B cell (primary cell): Measurements from ENCODE around the gene FAM3B. TPM values are rescaled to one million over a fixed set of nuclear protein-coding genes. Genes with fewer than 3 reads are reported as not detected.
"Not testable (repeated sequence)": the region's sequence is repeated elsewhere in the genome, so short reads cannot be mapped to it uniquely, and the experiment has no call there.

Experiments
- ATAC-seq: fragments of 200-7000 bp; cut with Tn5 transposase; one replicate; pipeline ENCODE4 v1.10.0; 2021; ENCODE audit warnings: low read depth, mild to moderate bottlenecking, moderate number of reproducible peaks, moderate library complexity
- CTCF ChIA-PET: fragments of 350-600 bp; sonication (Branson Sonifier 250); formaldehyde crosslinking; loops from one replicate; lab custom pipeline; 2021; ENCODE audit warnings: antibody characterized with exemption, inconsistent platforms; lab: Charles Lee
- POLR2A ChIA-PET: fragments of 350-600 bp; sonication (Branson Sonifier 250); formaldehyde crosslinking; loops from one replicate; lab custom pipeline; 2021; ENCODE audit warnings: antibody characterized with exemption; lab: Charles Lee
- DNase-seq: peaks from one replicate; pipeline ENCODE4 v3.0.0; 2013
- H2AFZ ChIP-seq: 2 replicates; pipeline ENCODE4 v1.6.1; 2012; ENCODE audit warnings: mild to moderate bottlenecking, low read depth, low read length; ENCODE audit not compliant: insufficient read depth, poor library complexity, severe bottlenecking
- H3K27ac ChIP-seq, 2 donors: 1 replicate in 1 of 2; 2 replicates in 1 of 2; pipeline ENCODE4 v1.5.1; 2012 to 2013; ENCODE audit warnings: low read length in 2 of 2, mild to moderate bottlenecking in 2 of 2, moderate library complexity in 1 of 2
- H3K27me3 ChIP-seq, 4 experiments: fragments of 200-600 bp in 1 of 4; sonication (generic) in 1 of 4; replicated peaks in 1 of 4; 1 replicate in 2 of 4; 2 replicates in 2 of 4; pipeline versions ENCODE4 v1.6.1 to v1.7.0; 2013 to 2016; ENCODE audit warnings: low read length in 3 of 4, mild to moderate bottlenecking in 2 of 4, mixed read lengths in 1 of 4, moderate library complexity in 1 of 4; ENCODE audit not compliant: insufficient read depth in 4 of 4, control insufficient read depth in 3 of 4; ENCODE audit errors: control extremely low read depth in 1 of 4
- H3K36me3 ChIP-seq, 2 experiments: replicated peaks in 1 of 2; 1 replicate in 1 of 2; 2 replicates in 1 of 2; pipeline versions ENCODE4 v1.6.1 to v1.7.1; 2013; ENCODE audit warnings: low read length in 1 of 2; ENCODE audit not compliant: insufficient read depth in 2 of 2, control insufficient read depth in 1 of 2; ENCODE audit errors: control extremely low read depth in 1 of 2, extremely low read depth in 1 of 2
- H3K4me1 ChIP-seq, 2 donors: fragments of 200-600 bp in 1 of 2; sonication (generic) in 1 of 2; 1 replicate in 1 of 2; 2 replicates in 1 of 2; pipeline versions ENCODE4 v1.5.1 to v1.6.1; 2013 to 2017; ENCODE audit warnings: low read length in 2 of 2; ENCODE audit not compliant: control insufficient read depth in 2 of 2, insufficient read depth in 2 of 2
- H3K4me2 ChIP-seq: replicated peaks from 2 replicates; pipeline ENCODE3; 2012; ENCODE audit warnings: mild to moderate bottlenecking, low read depth, low read length; ENCODE audit not compliant: poor library complexity, severe bottlenecking
- H3K4me3 ChIP-seq, 5 experiments: fragments of 200-600 bp in 1 of 5; sonication (generic) in 1 of 5; 1 replicate in 3 of 5; 2 replicates in 2 of 5; pipeline versions ENCODE4 v1.5.1 to v1.7.0; 2011 to 2016; ENCODE audit warnings: low read length in 4 of 5, mild to moderate bottlenecking in 4 of 5, low read depth in 2 of 5, control low read depth in 1 of 5, moderate library complexity in 1 of 5; ENCODE audit not compliant: insufficient read depth in 1 of 5; ENCODE audit errors: control extremely low read depth in 1 of 5, extremely low read depth in 1 of 5
- H3K79me2 ChIP-seq: fragments of 200-600 bp; sonication (generic); one replicate; pipeline ENCODE4 v1.6.0; 2016; ENCODE audit warnings: low read length; ENCODE audit not compliant: control insufficient read depth, insufficient read depth
- H3K9ac ChIP-seq: fragments of 200-600 bp; sonication (generic); 2 replicates; pipeline ENCODE4 v1.6.1; 2017; ENCODE audit warnings: mild to moderate bottlenecking, low read length, moderate library complexity
- H3K9me3 ChIP-seq, 3 donors: one replicate each; pipeline versions ENCODE4 v1.6.1 to v1.7.1; 2013; ENCODE audit warnings: low read length in 2 of 3; ENCODE audit not compliant: control insufficient read depth in 2 of 3, insufficient read depth in 1 of 3; ENCODE audit errors: control extremely low read depth in 1 of 3
- H4K20me1 ChIP-seq: 2 replicates; pipeline ENCODE4 v1.6.0; 2012; ENCODE audit warnings: mild to moderate bottlenecking, low read length; ENCODE audit not compliant: insufficient read depth, control insufficient read depth, poor library complexity, severe bottlenecking
- H3K27ac Mint-ChIP-seq: one replicate; pipeline ENCODE4 v1.8.0; 2021; ENCODE audit warnings: mixed read lengths
- H3K27me3 Mint-ChIP-seq: one replicate; pipeline ENCODE4 v1.8.0; 2021; ENCODE audit warnings: mixed read lengths
- H3K4me1 Mint-ChIP-seq: one replicate; pipeline ENCODE4 v1.8.0; 2021; ENCODE audit warnings: mixed read lengths
- H3K4me3 Mint-ChIP-seq: one replicate; pipeline ENCODE4 v1.8.0; 2021; ENCODE audit warnings: mixed read lengths
- H3K9me3 Mint-ChIP-seq: one replicate; pipeline ENCODE4 v1.8.0; 2022; ENCODE audit warnings: mixed read lengths; ENCODE audit not compliant: insufficient read depth
- EZH2 ChIP-seq: IDR thresholded peaks from 2 replicates; pipeline ENCODE4 v1.6.1; 2012; ENCODE audit warnings: borderline replicate concordance, low read depth, mild to moderate bottlenecking, moderate library complexity, low read length; ENCODE audit not compliant: insufficient read depth, poor library complexity, severe bottlenecking
- WGBS: methylation state at CpG from one replicate; pipeline ENCODE4 v1.1.5; 2013; ENCODE audit warnings: missing lambda C conversion rate; ENCODE audit not compliant: insufficient coverage; 5-methylcytosine and 5-hydroxymethylcytosine counted together
- intact Hi-C: fragments of 100-400 bp; cut with micrococcal nuclease; formaldehyde crosslinking; loops from one replicate; pipeline ENCODE4 v1.10.0; 2022
- polyA plus RNA-seq: library from polyadenylated mRNA; depleted of rRNA; stranded (reverse); fragments of >200 nt; gene quantifications from 2 replicates; pipeline ENCODE4 v1.2.3, GENCODE V29; 2012
- total RNA-seq, 2 donors: library from RNA; stranded (reverse); fragments of 120-200 nt in 1 of 2; gene quantifications; 1 replicate in 1 of 2; 2 replicates in 1 of 2; pipeline versions ENCODE4 v1.2.3 to v1.2.4, GENCODE V29; 2013 to 2022
- TF ChIP-seq, protein P1 (sequence below): fragments of 200-600 bp; IDR thresholded peaks from one replicate; pipeline ENCODE4 v1.8.0; 2022; ENCODE audit warnings: antibody characterized with exemption, mild to moderate bottlenecking

The FAM3B gene
- total and polyA plus RNA-seq, 2 donors (not counting 1 experiment from before 2014, with no cell fraction given), result 0.09 TPM; not detected in 1

DNA sequence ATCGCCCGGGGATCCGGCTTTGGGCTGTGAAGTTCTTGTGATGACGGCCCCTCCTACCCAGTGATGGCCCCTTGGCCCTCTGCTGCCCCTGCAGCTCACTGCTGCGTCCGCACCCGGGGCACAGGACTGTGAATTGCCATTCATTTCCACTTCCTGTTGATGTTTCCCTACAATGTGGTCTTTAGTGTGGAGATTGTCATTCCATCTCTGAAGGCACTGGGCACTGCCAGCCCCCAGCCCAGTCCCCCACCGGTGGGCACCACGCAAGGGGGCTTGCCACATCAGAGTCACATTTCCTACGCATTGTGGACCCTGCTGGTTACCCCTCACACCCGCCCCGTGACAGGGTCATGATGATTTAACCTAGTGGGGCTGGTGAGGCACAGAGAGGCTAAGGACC lies 42.7 kb downstream of the FAM3B start:
- no peak overlapping the region for H3K4me3 ChIP-seq
- intact Hi-C loops, result no loop called here
- no peak overlapping the region for H3K27ac Mint-ChIP-seq
- peaks cover 20 to 34% of the 10 kb centered on the region in 2 donors for H3K4me1 ChIP-seq
- ATAC-seq (no peak), DNase-seq (no peak)
- TF ChIP-seq EZH2, result no peak
- TF ChIP-seq, protein P1, sequence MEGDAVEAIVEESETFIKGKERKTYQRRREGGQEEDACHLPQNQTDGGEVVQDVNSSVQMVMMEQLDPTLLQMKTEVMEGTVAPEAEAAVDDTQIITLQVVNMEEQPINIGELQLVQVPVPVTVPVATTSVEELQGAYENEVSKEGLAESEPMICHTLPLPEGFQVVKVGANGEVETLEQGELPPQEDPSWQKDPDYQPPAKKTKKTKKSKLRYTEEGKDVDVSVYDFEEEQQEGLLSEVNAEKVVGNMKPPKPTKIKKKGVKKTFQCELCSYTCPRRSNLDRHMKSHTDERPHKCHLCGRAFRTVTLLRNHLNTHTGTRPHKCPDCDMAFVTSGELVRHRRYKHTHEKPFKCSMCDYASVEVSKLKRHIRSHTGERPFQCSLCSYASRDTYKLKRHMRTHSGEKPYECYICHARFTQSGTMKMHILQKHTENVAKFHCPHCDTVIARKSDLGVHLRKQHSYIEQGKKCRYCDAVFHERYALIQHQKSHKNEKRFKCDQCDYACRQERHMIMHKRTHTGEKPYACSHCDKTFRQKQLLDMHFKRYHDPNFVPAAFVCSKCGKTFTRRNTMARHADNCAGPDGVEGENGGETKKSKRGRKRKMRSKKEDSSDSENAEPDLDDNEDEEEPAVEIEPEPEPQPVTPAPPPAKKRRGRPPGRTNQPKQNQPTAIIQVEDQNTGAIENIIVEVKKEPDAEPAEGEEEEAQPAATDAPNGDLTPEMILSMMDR, result no peak
- no peak overlapping the region for H3K4me3 Mint-ChIP-seq
- H3K36me3 ChIP-seq, result peaks cover 0 to 6% of the 10 kb centered on the region in 2 experiments
- no peaks in the 10 kb centered on the region for H3K9me3 Mint-ChIP-seq
- no peaks in the 10 kb centered on the region for H3K27me3 ChIP-seq
- ChIA-PET CTCF (interaction anchor here (0.7 to 2.5 kb wide), 3 partner anchors 8 to 76 kb away, joined by 3 to 7 read pairs (median 4); no protein-coding TSS in a partner anchor), POLR2A (no interaction called here)
- no peak overlapping the region for H3K9ac ChIP-seq
- no peak overlapping the region for H2AFZ ChIP-seq
- no peak overlapping the region for H3K4me2 ChIP-seq
- H3K27me3 Mint-ChIP-seq, result no peaks in the 10 kb centered on the region
- H3K9me3 ChIP-seq, result no peaks in the 10 kb centered on the region
- H4K20me1 ChIP-seq, result no peaks in the 10 kb centered on the region
- H3K4me1 Mint-ChIP-seq, result peaks cover 32% of the 10 kb centered on the region
- H3K27ac ChIP-seq, result no peak overlapping the region
- WGBS, result 99% methylated on average over 7 of the region's 12 CpGs
- H3K79me2 ChIP-seq, result peaks cover 18% of the 10 kb centered on the region

DNA sequence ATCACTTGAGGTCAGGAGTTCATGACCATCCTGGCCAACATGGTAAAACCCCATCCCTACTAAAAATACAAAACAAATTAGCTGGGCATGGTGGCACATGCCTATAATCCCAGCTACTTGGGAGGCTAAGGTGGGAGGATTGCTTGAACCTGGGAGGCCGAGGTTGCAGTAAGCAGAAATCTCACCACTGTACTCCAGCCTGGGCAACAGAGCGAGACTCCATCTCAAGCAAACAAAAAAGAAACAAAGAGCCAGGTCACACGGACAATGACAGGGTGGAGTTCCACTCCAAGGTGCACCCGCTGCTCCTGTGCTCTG lies 43.1 kb downstream of the FAM3B start:
- H3K79me2 ChIP-seq, result peaks cover 20% of the 10 kb centered on the region
- H3K9ac ChIP-seq, H3K27ac ChIP-seq, H3K4me3 ChIP-seq, DNase-seq, H2AFZ ChIP-seq, H3K4me3 Mint-ChIP-seq, H3K36me3 ChIP-seq, H3K27ac Mint-ChIP-seq, POLR2A ChIA-PET, H4K20me1 ChIP-seq, H3K27me3 ChIP-seq, H3K9me3 Mint-ChIP-seq, ATAC-seq, H3K27me3 Mint-ChIP-seq, H3K4me2 ChIP-seq, H3K9me3 ChIP-seq: not testable (repeated sequence)
- intact Hi-C loops, result loop anchor here (5.0 to 10.0 kb wide), 3 partner anchors 192 to 875 kb away; partner anchors contain the start of gene BACE2
- CTCF ChIA-PET, result interaction anchor here (1.5 to 2.5 kb wide), 2 partner anchors 10 to 76 kb away, joined by 4 to 7 read pairs; no protein-coding TSS in a partner anchor
- peaks cover 34% of the 10 kb centered on the region for H3K4me1 Mint-ChIP-seq
- WGBS, result 96% methylated on average over 3 of the region's 4 CpGs
- H3K4me1 ChIP-seq, result peaks cover 23 to 39% of the 10 kb centered on the region in 2 donors
